ENCODE data around the gene TBC1D1. TPM values are rescaled to one million over a fixed set of nuclear protein-coding genes. Genes with fewer than 3 reads are reported as not detected.
"Not testable (repeated sequence)": the region's sequence is repeated elsewhere in the genome, so short reads cannot be mapped to it uniquely, and the experiment has no call there.

Gene TBC1D1
- polyA plus RNA-seq, 1 donor from 2014 or later, result 40.9 TPM

DNA sequence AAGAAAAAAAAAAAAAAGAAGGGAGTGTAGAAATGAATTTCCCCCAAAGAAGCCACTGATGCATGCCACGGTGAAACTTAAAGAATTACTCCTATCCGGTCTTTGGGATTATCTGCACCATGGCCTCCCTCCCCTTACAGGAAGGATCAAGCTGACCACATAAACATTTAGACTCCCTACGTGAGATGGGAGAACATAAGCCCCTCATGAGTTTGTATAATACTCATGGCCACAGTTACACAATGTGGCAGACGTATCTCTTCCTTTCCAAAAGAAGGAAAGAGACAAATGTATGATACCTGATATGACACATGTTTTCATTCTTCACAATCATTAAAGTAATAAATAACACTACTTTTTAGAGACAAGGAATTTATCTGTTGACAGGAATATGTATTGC is 66.1 kb downstream of the TBC1D1 start:
- no peaks in the 10 kb centered on the region for H3K4me1 Mint-ChIP-seq
- no peak overlapping the region for H3K4me3 Mint-ChIP-seq
- H3K9me3 Mint-ChIP-seq, result no peaks in the 10 kb centered on the region
- no peaks in the 10 kb centered on the region for H3K27me3 Mint-ChIP-seq
- H3K36me3 Mint-ChIP-seq, result peaks cover 8% of the 10 kb centered on the region
- H3K27ac Mint-ChIP-seq, result no peak overlapping the region

DNA sequence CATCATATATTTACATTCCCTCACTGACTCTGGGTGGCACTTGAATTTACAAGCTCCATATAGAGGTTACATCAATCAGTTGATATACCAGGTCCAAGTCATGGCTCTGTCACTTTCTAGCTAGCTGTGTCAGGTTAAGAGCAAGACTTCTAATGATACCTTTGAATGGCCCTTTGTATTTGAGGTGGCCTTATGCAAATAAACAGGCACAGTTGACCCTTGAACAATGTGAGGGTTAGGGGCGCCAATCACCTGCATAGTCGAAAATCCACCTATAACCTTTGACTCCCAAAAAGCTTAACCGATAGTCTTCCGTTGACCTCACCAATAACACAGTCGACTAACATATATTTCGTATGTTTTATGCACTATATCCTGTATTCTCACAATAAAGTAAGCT is 68.0 kb downstream of the TBC1D1 start:
- Mint-ChIP-seq H3K27me3 (no peaks in the 10 kb centered on the region), H3K27ac (peak overlapping the region in 1 of 3 donors; percentile 37), H3K36me3 (peaks cover 4% of the 10 kb centered on the region), H3K4me1 (peaks cover 2 to 3% (median 3%) of the 10 kb centered on the region in 3 donors), H3K9me3 (no peaks in the 10 kb centered on the region), H3K4me3 (no peak overlapping the region)

DNA sequence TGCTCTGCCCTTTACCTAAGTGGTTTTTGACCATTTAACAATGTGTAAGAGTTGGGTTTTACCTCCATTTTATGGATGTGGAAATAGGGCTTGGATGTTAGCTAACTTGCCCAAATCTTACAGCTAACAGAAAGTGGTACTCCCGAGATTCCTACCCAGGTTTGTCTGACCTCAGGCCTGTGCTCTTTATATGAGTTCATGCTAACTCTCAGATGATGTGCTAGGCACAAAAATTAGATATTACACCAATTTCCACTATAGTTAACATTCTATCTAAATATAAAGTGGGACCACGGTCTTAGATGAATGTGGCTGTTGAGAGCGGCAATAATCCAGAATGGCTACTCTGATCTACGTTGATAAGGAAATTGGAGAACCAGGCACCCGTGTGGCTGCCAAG is 69.2 kb downstream of the TBC1D1 start, which contains the start of gene PTTG2:
TSS of gene PTTG2 (plus strand) at position 301 of the 400 bp plus-strand sequence. CDS start at position 338, 37 bp downstream.
- Mint-ChIP-seq H3K9me3 (no peaks in the 10 kb centered on the region), H3K27ac (no peak within 1 kb of the TSS), H3K27me3 (no peaks in the 10 kb centered on the region), H3K36me3 (peaks cover 4% of the 10 kb centered on the region), H3K4me3 (no peak within 1 kb of the TSS), H3K4me1 (peaks cover 3 to 9% (median 5%) of the 10 kb centered on the region in 3 donors)

- no peak overlapping the region for H3K4me3 Mint-ChIP-seq
- peaks cover 4% of the 10 kb centered on the region for H3K36me3 Mint-ChIP-seq
- H3K27me3 Mint-ChIP-seq, result no peaks in the 10 kb centered on the region
These were observed 70.0 kb downstream of the TBC1D1 start for GRCh38 chr4:37960679-37961450.

GRCh38 chr4:37964734-37965457 is 74.0 kb downstream of the TBC1D1 start:
- Mint-ChIP-seq H3K27ac (no peak overlapping the region), H3K4me3 (no peak overlapping the region), H3K4me1 (peaks cover 23 to 31% (median 26%) of the 10 kb centered on the region in 3 donors), H3K9me3 (no peaks in the 10 kb centered on the region), H3K36me3 (peaks cover 2% of the 10 kb centered on the region), H3K27me3 (no peaks in the 10 kb centered on the region)

More at GRCh38 chr4:37960679-37961450, 70.0 kb downstream of the TBC1D1 start:
- Mint-ChIP-seq H3K4me1 (peaks cover 8 to 13% (median 9%) of the 10 kb centered on the region in 3 donors), H3K27ac (no peak overlapping the region), H3K9me3 (no peaks in the 10 kb centered on the region)

GRCh38 chr4:37966044-37966443 is 75.2 kb downstream of the TBC1D1 start:
- H3K4me3 Mint-ChIP-seq, result peak overlapping the region in 1 of 4 donors; percentile 14
- H3K36me3 Mint-ChIP-seq, result peaks cover 5% of the 10 kb centered on the region
- no peaks in the 10 kb centered on the region for H3K27me3 Mint-ChIP-seq
- H3K9me3 Mint-ChIP-seq, result no peaks in the 10 kb centered on the region
- no peak overlapping the region for H3K27ac Mint-ChIP-seq
- peaks cover 32 to 41% (median 35%) of the 10 kb centered on the region in 3 donors for H3K4me1 Mint-ChIP-seq

GRCh38 chr4:37967736-37968135 is 76.9 kb downstream of the TBC1D1 start:
- peaks cover 5% of the 10 kb centered on the region for H3K36me3 Mint-ChIP-seq
- H3K9me3 Mint-ChIP-seq, result peaks cover 0 to 2% (median 0%) of the 10 kb centered on the region in 3 donors
- peak overlapping the region in 1 of 3 donors; percentile 6 for H3K27ac Mint-ChIP-seq
- peak overlapping the region in 3 of 4 donors; percentile 46 to 82 (median 77) for H3K4me3 Mint-ChIP-seq
- H3K4me1 Mint-ChIP-seq, result peaks cover 35 to 42% (median 36%) of the 10 kb centered on the region in 3 donors
- H3K27me3 Mint-ChIP-seq, result no peaks in the 10 kb centered on the region

DNA sequence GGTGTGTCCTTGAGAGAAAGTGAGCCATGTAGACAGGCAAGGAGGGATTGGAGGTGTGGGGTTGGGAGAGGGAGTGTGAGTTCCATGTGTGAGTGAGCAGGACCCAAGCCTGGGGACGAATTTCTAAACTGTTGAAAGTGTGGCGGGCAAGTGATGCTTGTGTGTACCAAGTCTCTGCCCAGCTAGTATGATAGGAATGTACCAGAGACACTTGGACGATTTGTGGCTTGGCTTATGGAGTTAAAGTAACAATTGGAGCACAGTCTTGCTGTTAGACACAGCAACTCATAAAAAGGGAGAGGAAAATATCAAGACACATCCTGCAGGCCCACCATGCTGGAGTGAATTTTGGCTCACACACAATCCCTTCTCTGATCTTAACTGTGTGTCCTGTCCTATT is 77.9 kb downstream of the TBC1D1 start:
- no peaks in the 10 kb centered on the region for H3K27me3 Mint-ChIP-seq
- peaks cover 35 to 42% (median 35%) of the 10 kb centered on the region in 3 donors for H3K4me1 Mint-ChIP-seq
- no peak overlapping the region for H3K4me3 Mint-ChIP-seq
- H3K9me3 Mint-ChIP-seq, result peaks cover 0 to 2% (median 0%) of the 10 kb centered on the region in 3 donors
- H3K36me3 Mint-ChIP-seq, result peaks cover 5% of the 10 kb centered on the region
- H3K27ac Mint-ChIP-seq, result no peak overlapping the region

DNA sequence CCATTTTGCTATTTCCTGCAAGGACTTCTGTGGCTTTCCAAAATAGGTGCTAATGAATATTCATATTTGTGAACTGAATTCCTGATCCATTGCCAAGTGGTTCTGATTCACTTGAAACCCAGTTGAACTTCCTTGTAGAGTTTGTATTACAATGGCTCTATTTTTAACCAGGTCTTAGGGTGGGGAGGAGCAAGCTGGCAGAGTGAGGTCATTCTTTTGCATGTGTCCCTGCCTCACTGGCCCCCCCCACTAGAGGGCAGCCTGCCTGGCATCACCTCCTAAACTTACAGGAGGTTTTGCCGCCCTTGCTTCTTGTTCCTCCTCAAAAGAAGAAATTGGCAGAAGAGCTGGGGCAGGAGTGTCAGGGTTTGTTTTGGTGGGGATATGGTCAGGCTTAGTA is 79.8 kb downstream of the TBC1D1 start:
- Mint-ChIP-seq H3K27me3 (no peaks in the 10 kb centered on the region), H3K4me1 (peaks cover 28 to 30% (median 29%) of the 10 kb centered on the region in 3 donors), H3K36me3 (peaks cover 5% of the 10 kb centered on the region), H3K9me3 (peaks cover 0 to 2% (median 0%) of the 10 kb centered on the region in 3 donors), H3K4me3 (peak overlapping the region in 2 of 4 donors; percentile 51 to 76), H3K27ac (peak overlapping the region in 2 of 3 donors; percentile 42 to 47)

- peaks cover 5% of the 10 kb centered on the region for H3K36me3 Mint-ChIP-seq
- peak overlapping the region in 1 of 4 donors; percentile 51 for H3K4me3 Mint-ChIP-seq
- peaks cover 0 to 2% (median 0%) of the 10 kb centered on the region in 3 donors for H3K9me3 Mint-ChIP-seq
- H3K27ac Mint-ChIP-seq, result peak overlapping the region in 1 of 3 donors; percentile 42
- no peaks in the 10 kb centered on the region for H3K27me3 Mint-ChIP-seq
- H3K4me1 Mint-ChIP-seq, result peaks cover 26 to 29% (median 28%) of the 10 kb centered on the region in 3 donors
These were observed 80.3 kb downstream of the TBC1D1 start for GRCh38 chr4:37971202-37971601.

GRCh38 chr4:37973441-37973840 is 82.6 kb downstream of the TBC1D1 start:
- Mint-ChIP-seq H3K4me1 (peaks cover 26 to 30% (median 28%) of the 10 kb centered on the region in 3 donors), H3K36me3 (peaks cover 4% of the 10 kb centered on the region), H3K4me3 (no peak overlapping the region), H3K27me3 (no peaks in the 10 kb centered on the region), H3K27ac (peak overlapping the region in 1 of 3 donors; percentile 17), H3K9me3 (peaks cover 0 to 2% (median 0%) of the 10 kb centered on the region in 3 donors)

DNA sequence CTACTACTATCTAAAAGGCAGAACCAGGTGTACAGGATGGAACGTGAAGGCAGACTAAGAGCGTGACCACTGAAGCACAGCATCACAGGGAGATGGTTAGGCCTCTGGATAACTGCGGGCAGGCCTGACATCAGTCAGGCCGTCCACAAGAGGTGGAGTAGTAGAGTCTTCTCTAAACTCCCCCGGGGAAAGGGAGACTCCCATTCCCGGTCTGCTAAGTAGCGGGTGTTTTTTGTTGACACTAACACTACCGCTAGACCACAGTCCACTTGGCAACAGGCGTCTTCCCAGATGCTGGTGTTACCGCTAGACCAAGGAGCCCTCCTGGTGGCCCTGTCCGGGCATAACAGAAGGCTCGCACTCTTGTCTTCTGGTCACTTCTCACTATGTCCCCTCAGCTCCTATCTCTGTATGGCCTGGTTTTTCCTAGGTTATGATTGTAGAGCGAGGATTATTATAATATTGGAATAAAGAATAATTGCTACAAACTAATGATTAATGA is 84.5 kb downstream of the TBC1D1 start:
- H3K36me3 Mint-ChIP-seq, H3K27me3 Mint-ChIP-seq, H3K9me3 Mint-ChIP-seq: not testable (repeated sequence)
- Mint-ChIP-seq H3K4me1 (peaks cover 28 to 38% (median 31%) of the 10 kb centered on the region in 3 donors), H3K4me3 (peak overlapping the region in 2 of 4 donors; percentile 25 to 80), H3K27ac (peak overlapping the region in 2 of 3 donors; percentile 6 to 75)

DNA sequence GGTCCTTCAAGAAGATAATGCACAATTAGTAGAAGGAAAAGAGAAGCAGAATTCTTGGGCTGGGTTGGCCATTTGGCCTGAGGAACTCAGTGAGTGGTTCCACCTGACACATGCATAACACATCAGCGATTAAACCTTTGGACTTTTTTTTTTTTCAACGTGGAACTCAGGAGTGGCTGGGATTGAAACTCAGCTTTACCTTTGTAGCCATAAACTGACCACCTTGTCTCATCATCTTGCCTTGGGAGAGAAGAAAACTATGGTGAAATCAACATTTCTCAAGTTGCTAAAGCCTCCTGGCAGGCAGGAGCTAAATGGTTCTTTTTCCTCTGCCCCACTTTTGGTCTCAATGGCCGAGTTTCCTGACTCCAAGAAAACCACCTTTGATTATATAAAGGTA is 85.6 kb downstream of the TBC1D1 start:
- Mint-ChIP-seq H3K9me3 (no peaks in the 10 kb centered on the region), H3K4me3 (peak overlapping the region; percentile 74 to 91 (median 80)), H3K27ac (peak overlapping the region; percentile 82 to 92 (median 86)), H3K27me3 (no peaks in the 10 kb centered on the region), H3K4me1 (peaks cover 25 to 37% (median 27%) of the 10 kb centered on the region in 3 donors), H3K36me3 (no peaks in the 10 kb centered on the region)

GRCh38 chr4:37976991-37977470 is 86.1 kb downstream of the TBC1D1 start:
- Mint-ChIP-seq H3K4me3 (peak overlapping the region; percentile 80 to 91 (median 84)), H3K9me3 (no peaks in the 10 kb centered on the region), H3K36me3 (no peaks in the 10 kb centered on the region), H3K27ac (peak overlapping the region; percentile 82 to 92 (median 86)), H3K4me1 (peaks cover 30 to 42% (median 32%) of the 10 kb centered on the region in 3 donors), H3K27me3 (no peaks in the 10 kb centered on the region)

All from IgD-negative memory B cell (primary cell).